ENCODE data around the gene CACNA2D1.

GRCh38 chr7:82105463-82105862, 338.1 kb downstream of the CACNA2D1 start:
- TF ChIP-seq CTCF (conservative IDR thresholded peaks at IDR 0.05; ENCODE audit: low read depth, low read length) (no peak), EZH2phosphoT487 (IDR thresholded peaks at IDR 0.05; ENCODE audit: borderline replicate concordance, low read length) (no peak)

All from PC-3 (cell line).